GM19395 (cell line): ENCODE measurements around the gene RGS16.

Experiments used
- ATAC-seq: cut with Tn5 transposase; IDR thresholded peaks from one replicate; pipeline ENCODE4 v1.9.1; 2021; ENCODE audit warnings: mild to moderate bottlenecking, moderate library complexity; ENCODE audit not compliant: unreplicated experiment

Gene RGS16

DNA sequence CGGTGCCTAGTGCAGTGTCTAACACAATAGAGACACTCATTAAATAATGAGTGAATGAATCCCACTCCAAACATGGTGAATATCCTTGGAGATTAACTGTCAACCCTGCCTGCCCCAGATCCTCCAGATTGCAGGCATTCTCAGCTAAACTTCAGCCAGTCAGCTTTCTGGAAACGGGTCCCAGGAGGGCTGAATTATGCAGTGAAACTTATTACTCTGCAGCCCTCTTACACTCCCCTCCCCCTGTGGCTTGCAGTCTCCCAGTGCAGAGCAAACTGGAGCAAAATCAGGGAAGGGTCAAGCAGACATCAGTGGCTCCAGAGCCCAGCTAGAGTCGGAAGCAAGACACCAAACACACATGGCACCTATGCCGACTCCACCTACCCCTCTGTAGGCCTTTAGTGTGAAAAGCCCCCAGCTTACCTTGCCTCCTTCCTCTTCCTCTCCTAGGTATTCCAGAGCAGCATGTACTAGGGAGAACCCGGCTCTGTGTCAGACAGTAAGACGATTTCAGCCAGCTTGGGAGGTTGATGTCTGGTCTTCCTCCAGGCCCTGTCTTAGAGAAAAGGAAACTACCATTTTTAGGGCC lies 6.5 kb upstream of the RGS16 start:
- ATAC-seq: no peak

GRCh38 chr1:182608845-182609610 lies 4.8 kb upstream of the RGS16 start:
- ATAC-seq: no peak

DNA sequence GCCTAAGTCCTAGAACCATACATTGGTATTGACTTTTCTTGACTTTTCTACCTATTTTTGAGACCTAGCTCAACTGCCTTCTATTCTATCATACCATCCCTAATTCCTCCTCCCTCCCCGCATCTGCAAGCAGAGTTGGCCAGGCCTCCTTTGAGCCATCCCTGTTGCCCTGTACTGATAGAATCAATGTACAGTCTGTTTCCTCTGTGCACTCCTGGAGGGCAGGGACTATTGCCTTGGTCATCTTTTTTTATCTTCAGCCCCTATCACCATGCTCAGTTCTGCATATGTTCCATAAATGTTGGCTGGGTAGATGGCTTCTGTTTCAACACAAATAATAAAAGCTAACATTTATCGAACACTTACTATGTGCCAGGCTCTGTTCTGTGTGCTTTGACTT lies 4.0 kb upstream of the RGS16 start:
- ATAC-seq: no peak

- ATAC-seq: no peak
Measured at GRCh38 chr1:182607566-182607965, 3.4 kb upstream of the RGS16 start.

DNA sequence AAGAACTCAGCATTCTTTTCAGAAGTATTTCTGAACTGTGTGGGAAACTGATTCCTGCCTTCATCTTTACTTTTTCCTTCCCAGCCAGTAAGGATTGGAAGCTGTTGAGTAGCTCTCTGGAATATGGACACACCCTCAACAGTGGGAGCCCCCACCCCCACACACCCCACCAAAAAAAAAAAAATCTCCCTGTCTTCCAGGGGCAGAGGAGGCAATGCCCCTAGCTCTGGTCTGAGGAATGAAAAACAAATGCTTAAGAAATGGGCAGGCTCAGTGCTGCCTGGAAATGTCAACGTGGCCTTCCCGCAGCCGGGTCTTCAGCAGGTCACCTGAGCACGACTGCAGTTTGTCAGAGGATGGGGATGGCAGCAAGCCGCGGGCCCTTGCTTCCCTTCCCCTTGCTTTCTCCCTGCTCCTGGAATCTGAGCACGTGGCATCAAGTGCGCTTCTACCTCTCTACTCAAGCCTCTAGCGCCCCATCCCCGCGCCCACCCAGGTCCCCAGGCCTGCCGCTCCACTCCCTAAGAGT lies 479 bp downstream of the RGS16 start:
- peak; percentile 16 for ATAC-seq

- no peak for ATAC-seq
Measured at GRCh38 chr1:182602935-182603645, 1.1 kb downstream of the RGS16 start.

DNA sequence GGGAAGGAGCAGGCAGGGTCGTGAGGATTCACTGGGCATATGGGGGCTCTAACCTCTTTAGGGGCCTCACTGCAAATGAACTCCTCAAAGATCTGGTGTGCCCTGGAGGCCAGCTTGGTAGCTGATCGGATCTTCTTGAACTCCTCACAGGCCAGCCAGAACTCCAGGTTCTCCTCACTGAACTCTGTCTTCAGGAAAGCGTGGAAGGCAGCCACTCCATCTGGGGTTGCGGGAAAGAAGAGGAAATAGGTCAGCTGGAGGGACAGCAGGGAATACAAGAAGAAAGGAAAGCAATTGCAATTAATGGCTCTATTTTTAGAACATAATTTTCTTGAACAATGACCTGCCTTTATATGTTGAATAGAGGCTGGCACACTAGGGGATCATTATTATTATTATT lies 2.3 kb downstream of the RGS16 start:
- ATAC-seq: no peak

GRCh38 chr1:182601416-182601786 lies 2.8 kb downstream of the RGS16 start:
- ATAC-seq: peak; percentile 32

- no peak for ATAC-seq
Measured at GRCh38 chr1:182600745-182601415, 3.3 kb downstream of the RGS16 start.

DNA sequence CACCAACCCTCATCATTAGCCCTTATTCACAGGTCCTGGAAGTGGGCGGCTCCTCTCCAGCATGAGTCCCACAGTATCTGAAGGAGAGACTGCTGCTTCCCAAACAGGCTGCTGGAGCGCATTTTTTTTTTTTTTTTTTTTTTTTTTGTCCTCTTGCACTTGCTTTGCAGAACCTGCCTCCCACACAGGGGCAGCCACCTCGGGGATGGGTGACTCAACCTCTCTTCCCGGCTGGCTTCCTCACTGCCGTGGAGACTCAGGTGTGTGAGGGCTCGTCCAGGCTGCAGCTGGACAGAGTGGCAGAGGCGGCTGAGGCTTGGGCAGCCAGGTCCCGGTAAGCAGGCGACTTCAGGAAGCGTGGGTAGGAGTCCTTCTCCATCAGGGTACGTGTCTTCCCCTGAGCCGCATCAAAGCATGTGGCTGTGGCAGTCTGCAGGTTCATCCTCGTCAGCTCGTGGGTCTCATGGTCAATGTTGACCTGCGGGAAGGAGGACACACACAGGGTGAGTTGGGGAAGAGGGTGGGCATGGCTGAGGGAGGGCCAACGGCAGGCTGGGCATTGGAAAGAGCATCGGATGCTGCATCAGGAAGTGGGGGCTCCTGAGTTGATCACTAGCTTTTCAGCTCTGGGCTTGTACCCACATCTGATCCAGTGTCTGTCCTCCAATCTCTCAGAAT lies 4.0 kb downstream of the RGS16 start:
- ATAC-seq: no peak

DNA sequence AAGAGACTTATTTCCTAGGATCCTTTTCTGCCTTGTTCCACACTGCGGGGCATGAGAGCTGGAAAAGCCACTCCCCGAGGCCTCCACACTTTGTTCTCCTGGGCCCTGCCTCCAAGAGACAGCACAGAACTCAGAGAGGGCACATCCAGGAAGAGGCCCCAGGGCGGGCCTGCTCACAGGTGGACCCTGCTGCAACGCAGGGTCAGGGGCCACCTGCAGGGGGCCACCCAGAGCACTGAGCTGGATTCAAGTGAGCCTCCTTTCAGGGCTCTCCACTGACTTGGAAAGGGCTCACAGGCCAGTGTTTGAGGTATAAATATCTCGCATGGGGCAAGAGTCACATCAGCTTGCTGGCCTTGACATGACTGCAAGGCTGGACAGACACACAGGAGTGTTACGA lies 4.8 kb downstream of the RGS16 start:
- no peak for ATAC-seq

DNA sequence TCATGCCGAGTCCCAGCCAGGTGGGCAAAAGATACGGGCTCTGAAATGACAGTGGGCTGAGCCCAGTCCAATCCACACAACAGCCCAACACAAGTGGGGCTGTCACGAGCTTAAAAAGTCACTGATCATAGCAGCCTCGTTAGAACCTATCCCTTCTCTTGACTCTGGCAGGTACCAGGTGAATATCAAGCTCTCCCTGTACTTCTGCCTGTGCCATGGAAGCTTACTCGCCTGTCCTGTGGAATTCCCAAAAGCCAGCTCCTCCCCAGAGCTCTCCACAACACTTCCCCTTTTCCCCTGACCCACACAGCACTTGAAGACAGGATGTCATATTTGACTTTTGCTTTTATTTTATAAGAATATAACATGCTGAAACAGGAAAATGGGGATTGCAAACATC lies 5.9 kb downstream of the RGS16 start:
- no peak for ATAC-seq

DNA sequence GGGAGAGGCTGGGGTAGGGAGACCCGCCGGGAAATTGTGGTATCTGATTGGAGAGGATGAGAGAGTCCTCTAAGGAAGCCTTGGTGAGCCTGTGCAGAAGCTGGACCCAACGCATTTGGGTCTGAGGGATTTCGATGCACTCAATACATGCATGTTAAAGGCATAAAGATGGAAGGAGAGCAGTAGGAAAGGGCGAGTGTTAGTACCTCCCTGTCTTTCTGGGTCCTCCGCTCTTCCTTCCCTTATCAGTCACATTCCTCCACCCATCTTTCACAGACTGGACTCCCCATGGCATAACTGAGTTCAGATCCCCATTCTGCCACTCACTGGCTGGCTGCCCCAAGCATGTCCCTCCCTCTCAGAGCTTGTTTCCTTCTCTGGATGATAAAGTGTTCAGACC lies 7.3 kb downstream of the RGS16 start:
- ATAC-seq: no peak

DNA sequence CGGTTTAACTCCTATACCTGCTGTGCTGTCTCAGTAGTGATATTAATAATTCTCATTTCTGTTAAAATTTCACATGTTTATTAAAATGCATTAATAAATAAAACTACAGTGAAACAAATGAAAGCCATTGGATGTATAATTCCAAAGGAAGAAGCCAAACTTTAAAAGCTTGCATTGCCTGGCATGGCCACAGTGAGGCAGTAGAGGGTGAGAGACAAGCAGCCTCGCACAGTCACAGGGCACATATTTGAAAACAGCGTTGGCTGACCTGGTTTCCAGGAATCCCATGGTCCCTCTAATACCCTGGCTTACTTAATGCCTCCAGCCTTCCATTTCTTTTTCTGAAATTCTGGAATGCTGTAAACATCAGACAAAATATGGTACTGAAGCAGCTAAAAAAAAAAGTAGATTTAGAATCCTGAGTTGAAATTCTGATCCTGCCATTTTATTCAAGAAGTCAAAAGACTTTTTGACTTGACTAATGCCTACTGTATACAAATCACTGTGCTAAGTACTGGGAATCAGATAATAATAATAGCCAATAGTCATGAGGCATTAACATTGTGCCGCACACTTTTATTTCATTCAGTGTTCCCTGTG lies 8.4 kb downstream of the RGS16 start:
- no peak for ATAC-seq

- ATAC-seq: no peak
Measured at GRCh38 chr1:182589931-182590330, 14.3 kb downstream of the RGS16 start.

DNA sequence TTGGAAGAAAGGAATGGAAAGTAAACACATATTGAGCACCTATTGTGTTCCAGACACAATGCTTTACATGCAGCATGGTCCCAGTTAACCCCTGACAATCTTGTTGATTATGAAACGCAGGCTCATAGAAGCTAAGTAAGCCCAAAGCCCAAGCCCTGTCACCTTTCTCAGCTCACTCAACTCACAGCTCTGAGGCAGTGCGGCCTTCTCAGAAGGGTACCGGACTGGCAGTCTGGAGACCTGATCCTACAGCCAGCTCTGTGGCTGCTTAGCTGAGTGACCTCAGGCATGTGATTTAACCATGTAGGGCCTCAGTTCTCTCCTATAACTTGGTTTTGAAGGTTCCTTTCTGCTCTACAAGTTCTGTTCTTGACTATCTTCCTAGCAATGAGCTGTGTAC lies 14.7 kb downstream of the RGS16 start:
- ATAC-seq: no peak

- ATAC-seq: peak; percentile 96
Measured at GRCh38 chr1:182588500-182589396, 15.4 kb downstream of the RGS16 start, which contains the start of gene RNASEL. TSS of gene RNASEL (minus strand) at chr1:182589256. CDS start at chr1:182586806, 2,450 bp downstream.

DNA sequence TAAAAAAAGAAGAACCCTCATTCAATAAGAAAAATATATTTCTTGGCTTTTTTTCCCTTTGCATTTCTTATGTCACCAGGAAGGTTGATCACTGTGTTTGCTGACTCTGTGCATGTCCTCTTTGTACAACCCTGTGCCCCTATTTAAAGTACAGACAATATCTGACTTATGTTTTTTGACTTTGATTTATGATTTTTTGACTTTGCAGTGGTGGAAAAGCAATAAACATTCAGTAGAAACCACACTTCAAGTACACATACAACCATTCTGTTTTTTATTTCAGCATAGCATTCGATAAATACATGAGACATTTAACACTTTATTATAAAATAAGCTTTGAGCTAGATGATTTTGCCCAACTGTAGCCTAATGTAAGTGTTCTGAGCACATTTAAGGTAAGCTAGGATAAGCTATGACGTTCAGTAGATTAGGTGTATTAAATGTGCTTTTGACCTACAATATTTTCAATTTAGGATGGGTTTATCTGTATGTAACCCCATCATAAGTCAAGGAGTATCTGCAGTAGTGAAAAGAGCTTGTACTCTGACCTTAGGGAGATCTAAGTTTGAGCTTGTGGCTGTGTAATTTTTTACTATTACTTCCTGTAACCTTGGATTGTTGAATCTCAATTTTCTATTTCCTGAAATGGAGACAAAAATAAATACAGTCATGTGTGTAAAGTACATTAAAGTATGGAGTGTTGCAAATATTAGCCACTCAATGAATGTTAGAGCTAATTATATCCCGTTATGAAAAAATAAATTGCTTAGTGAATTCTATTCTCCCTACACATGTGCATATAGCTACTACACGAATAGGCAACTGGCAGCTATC lies 16.3 kb downstream of the RGS16 start:
- no peak for ATAC-seq
